ENCODE results near the gene SLIT3.
"Not testable (repeated sequence)": the region's sequence is repeated elsewhere in the genome, so short reads cannot be mapped to it uniquely, and the experiment has no call there.

Gene SLIT3

DNA sequence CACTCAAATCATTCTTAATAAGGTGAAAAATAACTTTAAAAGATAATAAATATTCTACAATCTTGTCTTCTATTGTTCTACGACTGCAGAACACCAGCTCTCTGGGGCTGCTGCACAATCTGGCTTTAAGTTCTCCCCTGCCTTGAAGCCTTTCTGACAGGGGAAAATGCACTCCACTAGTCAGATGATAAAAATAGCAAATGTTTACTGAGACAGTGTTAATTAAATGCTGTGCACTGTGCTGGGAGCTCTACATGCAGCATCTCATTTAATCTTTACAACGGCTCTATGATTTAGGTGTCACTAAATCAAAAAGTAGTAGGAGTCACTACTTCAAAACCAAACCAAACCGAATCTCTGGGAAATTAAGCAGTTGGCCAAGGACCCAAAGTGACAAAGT is 132.7 kb downstream of the SLIT3 start:
- DNase-seq = no peak

DNA sequence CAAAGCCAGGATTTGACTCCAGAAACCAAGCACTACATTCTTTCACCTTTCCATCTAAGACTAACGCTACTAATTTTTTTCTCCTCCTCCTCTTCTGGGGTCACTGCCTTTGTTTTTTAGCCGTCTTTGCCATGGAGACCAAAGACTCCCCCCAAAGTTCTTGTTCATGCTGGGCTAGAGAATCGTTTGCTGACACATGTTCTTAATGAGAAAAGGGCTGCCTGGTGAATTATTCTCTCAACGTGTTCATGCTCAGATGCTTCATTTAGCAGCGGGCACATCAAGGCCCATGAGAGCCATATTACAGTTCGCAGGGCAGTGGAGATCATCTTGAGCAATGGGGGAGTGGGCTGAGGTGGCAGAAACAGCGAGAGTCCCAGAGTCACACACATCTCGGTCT is 134.9 kb downstream of the SLIT3 start:
- no peak for DNase-seq

- no peak for DNase-seq
Observed at GRCh38 chr5:169165052-169165451, 135.9 kb downstream of the SLIT3 start.

DNA sequence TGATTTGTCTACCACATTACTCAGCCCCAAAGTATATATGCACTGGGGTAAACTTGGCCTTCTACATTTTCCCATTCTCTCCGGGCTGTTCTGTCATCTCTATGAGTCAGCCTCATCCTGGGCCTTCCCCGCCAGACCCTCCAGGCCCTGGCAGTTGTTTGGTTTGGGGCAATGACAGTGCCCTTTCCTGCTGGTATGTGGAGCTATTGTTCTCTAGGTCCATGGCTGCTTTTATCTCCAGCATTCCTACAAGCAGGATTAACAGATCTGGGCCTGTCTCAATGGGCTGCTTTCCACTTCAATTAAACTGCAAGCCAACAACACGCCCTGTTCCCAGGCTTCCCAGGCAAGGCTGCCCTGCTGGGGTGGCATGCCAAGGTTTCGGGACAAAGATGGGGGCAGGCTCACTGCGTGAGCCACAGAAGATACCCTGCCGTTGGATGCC is 136.4 kb downstream of the SLIT3 start:
- DNase-seq = no peak

DNA sequence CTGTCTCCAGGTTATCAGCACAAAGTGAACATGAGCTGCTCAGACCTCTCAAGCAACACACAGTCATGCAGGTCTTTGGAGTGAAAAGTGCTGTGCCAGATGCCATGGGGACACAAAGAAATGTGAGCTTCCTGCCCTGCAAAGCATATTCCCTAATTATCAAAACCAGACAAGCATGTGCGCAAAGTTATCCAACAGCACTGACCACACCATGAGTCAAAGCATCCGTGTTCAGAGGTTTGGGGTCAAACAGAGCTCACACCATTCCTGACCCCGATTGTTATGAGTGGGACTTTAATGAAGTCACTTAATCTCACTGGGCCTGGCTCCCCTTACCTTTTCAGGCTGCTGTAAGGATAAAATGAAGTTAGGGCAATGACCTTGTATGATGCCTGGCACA is 138.5 kb downstream of the SLIT3 start:
- no peak for DNase-seq

- DNase-seq = no peak
Observed at GRCh38 chr5:169161022-169161680, 139.8 kb downstream of the SLIT3 start.

GRCh38 chr5:169160405-169160901 is 140.5 kb downstream of the SLIT3 start:
- DNase-seq = no peak

DNA sequence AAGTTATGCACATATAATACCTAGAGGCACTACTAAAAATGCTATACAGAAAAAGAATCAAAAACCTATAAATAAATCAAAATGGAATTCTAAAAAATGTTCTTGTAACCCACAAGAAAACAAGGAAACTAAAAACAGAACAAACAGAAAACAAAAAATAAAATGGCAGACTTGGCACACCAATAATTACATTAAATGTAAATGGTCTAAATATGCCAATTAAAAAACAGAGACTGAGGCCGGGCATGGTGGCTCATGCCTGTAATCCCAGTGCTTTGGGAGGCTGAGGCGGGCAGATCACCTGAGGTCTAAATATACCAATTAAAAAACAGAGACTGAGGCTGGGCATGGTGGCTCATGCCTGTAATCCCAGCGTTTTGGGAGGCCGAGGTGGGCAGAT is 142.2 kb downstream of the SLIT3 start:
- no peak for DNase-seq

DNA sequence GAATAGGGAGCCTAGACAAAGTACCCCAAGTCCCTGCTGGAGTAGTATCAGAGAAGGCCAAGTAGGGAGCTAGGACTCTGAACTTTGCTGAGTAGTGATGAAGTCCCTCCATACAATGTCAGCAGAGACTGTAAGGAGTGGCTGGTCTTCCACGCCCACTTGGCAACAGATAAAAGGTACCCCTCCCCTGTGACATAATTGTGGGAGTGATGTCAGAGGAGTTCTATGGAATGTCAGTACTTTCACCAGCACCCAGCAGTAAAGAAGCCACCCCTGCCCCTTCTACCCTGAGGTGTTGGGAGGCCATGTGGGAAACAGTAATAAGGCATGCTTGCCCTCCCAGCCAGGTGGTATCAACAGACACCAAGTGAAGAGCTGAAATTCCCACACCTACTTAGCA is 143.9 kb downstream of the SLIT3 start:
- no peak for DNase-seq

- DNase-seq = no peak
Observed at GRCh38 chr5:169154679-169155078, 146.3 kb downstream of the SLIT3 start.

DNA sequence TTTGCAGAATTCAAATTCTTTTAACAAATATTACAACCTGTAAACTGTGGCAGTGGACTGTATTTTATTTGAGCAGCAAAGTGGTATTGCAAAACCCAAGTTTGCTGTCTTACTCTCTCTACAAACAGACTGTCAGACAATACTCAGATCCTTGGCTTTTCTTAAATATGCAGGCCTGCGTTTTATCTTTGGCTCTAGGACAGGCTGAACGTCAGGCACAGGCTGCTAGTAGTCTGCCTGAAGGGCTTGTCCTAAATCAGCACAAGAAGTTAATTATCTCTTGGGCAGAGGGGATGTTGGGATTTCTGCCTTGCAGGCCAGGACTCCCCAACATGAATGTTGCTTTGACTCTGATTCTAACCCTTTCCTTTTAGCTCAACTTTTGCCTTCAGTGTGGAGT is 147.5 kb downstream of the SLIT3 start:
- DNase-seq = no peak

- no peak for DNase-seq
Observed at GRCh38 chr5:169152946-169153345, 148.0 kb downstream of the SLIT3 start.

GRCh38 chr5:169152453-169152852 is 148.5 kb downstream of the SLIT3 start:
- no peak for DNase-seq

DNA sequence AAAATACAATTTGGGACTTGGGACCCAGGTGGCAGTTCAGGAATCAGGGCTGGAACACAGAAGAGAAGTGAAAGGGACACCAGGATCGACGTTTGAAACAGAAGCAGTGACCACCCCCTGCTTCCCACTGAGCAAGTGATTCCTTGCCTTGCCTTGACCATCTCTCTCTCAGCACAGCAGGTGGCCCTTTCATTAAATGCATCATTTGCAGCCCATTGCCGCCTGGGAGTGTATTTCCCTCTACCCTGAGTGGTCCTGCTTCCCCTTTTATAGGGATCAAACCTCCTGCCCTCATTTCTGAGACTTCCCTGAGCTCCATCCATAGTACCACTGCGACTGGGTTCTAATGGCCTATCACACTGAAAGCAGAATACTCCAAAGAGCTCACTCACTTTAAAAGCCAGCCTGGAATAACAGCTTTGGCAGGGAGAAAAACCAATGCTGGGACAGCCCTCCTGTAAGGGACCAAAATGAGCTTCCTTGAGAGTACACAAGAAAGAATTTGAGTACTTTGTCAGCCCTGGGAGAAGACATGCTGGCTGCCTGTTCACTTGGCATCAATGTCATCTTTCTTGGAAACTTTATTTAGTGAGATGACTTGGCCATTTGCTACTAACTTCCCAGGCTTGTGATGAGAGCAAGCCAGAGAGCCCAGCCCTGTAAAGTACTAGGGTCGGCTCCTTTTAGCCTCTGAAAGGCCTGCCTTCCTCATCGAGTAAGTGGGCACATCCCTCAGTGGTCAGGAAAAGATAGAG is 149.7 kb downstream of the SLIT3 start:
- DNase-seq = no peak

DNA sequence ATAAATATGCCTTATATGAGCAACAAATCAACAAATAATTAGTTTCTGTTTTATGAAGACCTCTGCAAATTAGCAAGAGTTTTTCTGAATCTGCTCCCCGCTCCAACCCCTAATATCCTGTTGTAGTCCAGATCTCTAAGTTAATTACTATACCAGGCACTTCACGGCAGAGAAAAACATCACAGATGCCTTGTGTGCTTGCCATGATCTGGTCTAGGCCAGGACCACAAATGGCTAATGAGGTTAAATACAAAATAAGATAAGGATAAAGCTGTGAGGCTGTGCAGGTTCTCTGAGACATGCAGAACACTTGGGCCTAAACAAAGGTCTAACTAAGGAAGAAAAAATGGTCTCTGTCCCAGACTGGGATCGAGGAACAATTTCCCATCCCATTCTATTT is 150.8 kb downstream of the SLIT3 start:
- DNase-seq = no peak

- no peak for DNase-seq
Observed at GRCh38 chr5:169149317-169149716, 151.6 kb downstream of the SLIT3 start.

DNA sequence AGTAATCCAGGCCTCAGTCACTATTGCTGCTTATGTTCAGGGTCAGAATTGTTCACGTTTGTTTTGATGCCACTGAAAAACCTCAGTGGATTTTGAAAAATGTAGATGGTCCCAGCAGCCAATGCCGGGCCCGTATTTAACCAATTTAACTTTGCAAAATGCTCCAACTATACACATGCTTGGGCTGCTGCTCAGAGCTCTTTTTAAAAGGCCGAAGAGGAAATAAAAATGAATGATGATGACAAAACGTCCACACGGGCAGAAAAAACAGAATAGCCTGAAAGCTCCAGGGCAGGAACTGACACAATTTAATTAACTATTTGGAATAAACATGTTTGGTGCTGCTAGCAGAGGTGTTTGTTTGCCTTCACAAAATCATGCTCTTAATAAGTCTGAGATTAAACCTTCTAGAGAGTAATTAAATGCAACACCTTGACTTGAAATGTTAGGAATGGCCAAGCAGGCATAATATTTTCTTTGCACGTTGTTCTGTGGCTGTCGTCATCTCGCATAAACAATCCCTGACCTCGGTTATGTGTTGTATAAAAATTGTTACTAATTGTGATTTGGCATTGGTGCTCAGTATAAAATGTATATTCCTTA is 152.7 kb downstream of the SLIT3 start:
- DNase-seq = no peak

- DNase-seq = no peak
Observed at GRCh38 chr5:169147534-169147933, 153.4 kb downstream of the SLIT3 start.

DNA sequence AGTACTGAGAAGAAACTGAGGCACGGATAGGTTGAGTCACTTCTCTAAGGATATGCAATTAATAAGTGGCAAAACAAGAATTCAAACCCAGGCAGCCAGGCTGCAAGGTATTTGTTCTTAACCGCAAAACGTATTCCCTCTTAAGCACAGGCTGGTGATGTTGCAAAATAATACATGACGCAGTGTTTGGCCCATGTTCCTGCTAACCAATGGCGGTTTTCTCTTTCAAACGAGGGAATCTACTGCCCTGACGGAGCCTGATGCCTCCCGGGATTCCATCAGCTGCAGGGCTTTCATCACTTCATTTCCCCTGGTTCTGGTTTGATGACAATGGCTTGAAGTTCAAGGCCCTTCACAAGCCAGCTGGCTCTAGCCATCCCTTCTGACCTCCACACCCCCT is 154.8 kb downstream of the SLIT3 start:
- DNase-seq = no peak

DNA sequence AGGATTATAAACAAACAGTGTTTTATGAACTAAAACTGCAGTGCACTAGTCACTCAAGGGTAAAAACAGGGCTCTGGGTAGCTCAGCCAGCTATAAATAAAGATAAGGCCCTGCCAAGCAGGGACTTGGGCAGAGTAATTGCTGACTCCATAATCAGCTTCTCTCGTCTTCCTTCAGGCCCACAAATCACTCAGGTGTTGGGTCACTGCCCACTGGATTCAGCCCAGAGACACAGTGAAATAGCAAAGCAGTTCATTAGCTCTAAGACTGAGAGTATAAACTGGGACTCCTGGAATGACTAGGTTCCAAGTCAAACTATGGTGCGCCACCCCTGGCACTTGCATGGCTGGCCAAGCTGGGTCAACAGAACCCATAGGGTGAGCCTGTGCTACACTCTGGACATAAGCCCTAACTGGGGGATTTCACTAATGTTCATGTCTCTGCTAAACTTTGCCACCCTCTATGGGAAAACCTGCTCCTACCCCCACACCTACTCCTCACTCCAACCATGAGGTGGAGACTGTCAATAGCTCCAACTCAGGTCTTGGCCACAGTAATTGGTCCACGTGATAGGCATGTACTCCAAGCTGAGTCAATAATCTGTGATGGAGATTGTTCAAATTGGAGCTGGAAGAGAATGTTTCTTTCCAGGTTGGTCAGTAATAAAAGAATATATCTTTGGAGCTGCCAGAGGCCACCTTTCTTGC is 158.5 kb downstream of the SLIT3 start:
- no peak for DNase-seq

DNA sequence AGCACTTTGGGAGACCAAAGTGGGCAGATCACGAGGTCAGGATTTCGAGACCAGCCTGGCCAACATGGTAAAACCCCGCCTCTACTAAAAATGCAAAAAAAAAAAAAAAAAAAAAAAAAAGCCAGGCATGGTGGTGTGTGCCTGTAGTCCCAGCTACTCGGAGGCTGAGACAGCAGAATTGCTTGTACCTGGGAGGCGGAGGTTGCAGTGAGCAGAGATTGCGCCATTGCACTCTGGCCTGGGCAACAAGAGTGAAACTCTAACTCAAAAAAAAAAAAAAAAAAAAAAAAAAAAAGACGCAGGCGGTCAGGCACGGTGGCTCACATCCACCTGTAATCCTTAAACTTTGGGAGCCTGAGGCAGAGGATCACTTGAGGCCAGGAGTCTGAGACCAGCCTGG is 160.7 kb downstream of the SLIT3 start:
- DNase-seq = not testable (repeated sequence)

- DNase-seq = no peak
Observed at GRCh38 chr5:169139480-169140050, 161.4 kb downstream of the SLIT3 start.

DNA sequence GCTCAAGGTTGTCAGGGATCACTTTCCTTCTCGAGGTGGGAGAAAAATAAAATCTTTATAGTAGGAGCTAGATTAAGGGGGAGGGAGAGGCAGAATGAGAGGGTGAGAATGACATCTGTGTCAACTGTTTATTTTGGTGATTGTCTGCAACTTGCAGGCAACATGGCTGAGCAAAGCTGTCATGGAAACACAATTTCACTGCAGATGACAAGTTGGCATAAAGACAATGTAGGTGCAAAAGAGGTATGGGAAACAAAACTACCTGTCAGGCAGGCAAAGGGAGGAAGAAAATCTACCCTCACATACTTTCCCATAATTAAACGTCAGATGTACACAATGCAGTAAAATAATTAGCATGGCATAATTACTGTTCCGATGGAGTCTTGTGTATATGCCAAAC is 167.4 kb downstream of the SLIT3 start:
- DNase-seq = no peak
